Activated T-cell treated with anti-CD3 and anti-CD28 coated beads, Interleukin-2, amount 50 U/mL, for 72 hours (primary cell): ENCODE data around the gene FZD7. TPM values are rescaled to one million over a fixed set of nuclear protein-coding genes. Genes with fewer than 3 reads are reported as not detected.
A peak's percentile ranks its signal among the peaks of the same experiment; 100 is the strongest.

ENCODE experiments used
- ATAC-seq, 2 donors: fragments of 150-1000 bp; cut with Tn5 transposase; replicated peaks in 1 of 2; 2 replicates each; pipeline ENCODE4 v1.10.0; 2021; ENCODE audit warnings: moderate library complexity in 2 of 2, mild to moderate bottlenecking in 1 of 2
- DNase-seq, 2 donors: peaks; one replicate each; pipeline ENCODE4 v3.0.0; 2021 to 2022; ENCODE audit warnings: mixed read lengths in 1 of 2
- H3K27ac Mint-ChIP-seq: one replicate; pipeline ENCODE4 v1.8.0; 2022; ENCODE audit warnings: mild to moderate bottlenecking, moderate library complexity, mixed read lengths
- H3K27me3 Mint-ChIP-seq: one replicate; pipeline ENCODE4 v1.8.0; 2022; ENCODE audit warnings: low read depth, mixed read lengths
- H3K36me3 Mint-ChIP-seq, 2 donors: one replicate each; pipeline ENCODE4 v1.8.0; 2022; ENCODE audit warnings: mixed read lengths in 2 of 2, mild to moderate bottlenecking in 1 of 2; ENCODE audit not compliant: insufficient read depth in 2 of 2
- H3K4me1 Mint-ChIP-seq: one replicate; pipeline ENCODE4 v1.8.0; 2022; ENCODE audit warnings: low read depth, mixed read lengths
- H3K4me3 Mint-ChIP-seq, 2 donors: one replicate each; pipeline ENCODE4 v1.8.0; 2022; ENCODE audit warnings: mild to moderate bottlenecking in 2 of 2, mixed read lengths in 2 of 2, moderate library complexity in 2 of 2
- H3K9me3 Mint-ChIP-seq, 2 donors: one replicate each; pipeline ENCODE4 v1.8.0; 2022; ENCODE audit warnings: mixed read lengths in 2 of 2
- total RNA-seq, 2 donors: library from RNA; stranded (reverse); gene quantifications; one replicate each; pipeline ENCODE4 v1.2.3, GENCODE V29; 2022

Gene FZD7
- total RNA-seq, 2 donors from 2014 or later = 1.1 to 1.4 TPM

DNA sequence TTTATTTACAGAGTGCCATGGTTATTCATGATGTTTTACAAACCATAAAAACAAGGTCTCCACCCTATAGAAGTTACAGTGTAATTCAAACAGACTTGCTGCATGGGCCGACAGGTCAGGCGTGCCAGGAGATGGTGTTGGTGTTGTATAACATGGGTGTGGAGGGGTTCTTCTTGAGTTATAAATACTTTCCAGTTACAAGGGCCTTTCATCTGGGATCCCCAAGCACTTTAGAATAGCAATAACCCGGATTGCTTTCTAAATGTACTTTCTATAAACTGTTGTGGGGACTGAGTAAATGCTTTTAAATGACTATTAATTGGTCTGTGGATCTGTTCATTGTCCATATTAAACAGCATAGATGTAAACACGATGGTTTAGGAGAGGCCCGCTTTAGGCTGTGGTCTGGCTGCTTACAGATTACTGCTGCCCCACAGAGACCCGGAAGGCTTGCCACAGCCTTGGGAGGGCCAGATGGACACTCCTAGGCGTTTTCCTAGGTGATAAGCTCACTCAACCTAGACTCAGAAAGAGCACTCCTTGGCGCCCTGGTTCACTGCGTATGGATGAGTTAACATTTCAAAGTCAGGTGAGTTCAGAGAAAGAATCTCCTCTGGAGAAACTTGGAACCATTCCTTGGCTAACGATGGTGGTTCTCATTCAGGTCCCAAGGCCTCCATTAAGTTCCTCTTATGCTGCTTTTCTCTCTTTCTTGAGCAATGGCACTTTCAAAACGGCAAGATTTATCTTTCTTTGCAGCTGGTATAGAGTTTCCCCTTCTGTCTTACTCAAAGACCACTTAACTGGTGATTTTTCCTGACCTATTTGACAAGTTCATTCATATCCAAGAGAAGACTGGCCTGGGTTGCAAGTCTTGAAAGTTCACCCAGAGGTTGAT lies 35.8 kb downstream of the FZD7 start:
- Mint-ChIP-seq H3K9me3 (no peaks in the 10 kb centered on the region), H3K4me3 (no peak overlapping the region), H3K27ac (no peak overlapping the region), H3K4me1 (peaks cover 5% of the 10 kb centered on the region), H3K36me3 (no peaks in the 10 kb centered on the region), H3K27me3 (peaks cover 11% of the 10 kb centered on the region)
- DNase-seq (no peak), ATAC-seq (no peak)

DNA sequence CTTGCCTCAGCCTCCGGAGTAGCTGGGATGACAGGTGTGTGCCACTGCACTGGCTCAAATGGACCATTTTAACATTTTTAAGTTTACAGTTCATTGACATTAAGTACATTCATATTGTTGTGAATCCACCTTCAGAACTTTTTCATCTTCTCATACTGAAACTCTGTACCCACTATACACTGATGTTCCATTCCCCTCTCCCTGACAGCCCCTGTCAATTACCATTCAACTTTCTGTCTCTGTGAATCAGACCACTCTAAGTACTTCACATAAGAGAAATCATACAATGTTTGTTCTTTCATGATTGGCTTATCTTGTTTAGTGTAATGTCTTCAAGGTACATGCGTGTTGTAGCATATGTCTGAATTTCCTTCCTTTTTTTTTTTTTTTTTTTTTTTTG lies 37.5 kb downstream of the FZD7 start:
- no peaks in the 10 kb centered on the region for H3K4me1 Mint-ChIP-seq
- no peaks in the 10 kb centered on the region for H3K36me3 Mint-ChIP-seq
- no peak overlapping the region for H3K4me3 Mint-ChIP-seq
- H3K27ac Mint-ChIP-seq = no peak overlapping the region
- no peaks in the 10 kb centered on the region for H3K9me3 Mint-ChIP-seq
- no peaks in the 10 kb centered on the region for H3K27me3 Mint-ChIP-seq
- ATAC-seq (peak; percentile 50 to 63), DNase-seq (no peak)

DNA sequence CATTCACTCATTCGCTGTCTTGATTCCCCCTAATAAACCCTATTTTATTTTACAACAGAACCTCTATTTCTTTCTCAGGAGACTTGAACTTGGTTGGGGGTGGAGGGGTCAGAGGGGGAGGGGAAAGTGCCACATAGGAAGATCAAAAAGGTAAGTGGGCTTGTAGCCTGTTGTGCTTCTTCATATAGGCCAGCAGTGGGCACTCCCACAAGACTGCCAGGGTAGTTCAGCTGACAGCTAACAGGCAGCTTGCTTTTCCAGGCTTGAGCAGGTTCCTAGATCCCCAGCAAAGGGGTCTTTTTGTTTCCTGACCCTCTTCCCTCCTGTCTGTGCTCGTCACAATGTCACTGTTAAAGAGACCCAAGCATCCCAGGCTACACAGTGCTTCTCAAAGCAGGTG lies 38.6 kb downstream of the FZD7 start:
- H3K27me3 Mint-ChIP-seq = peaks cover 3% of the 10 kb centered on the region
- ATAC-seq = no peak
- H3K36me3 Mint-ChIP-seq = no peaks in the 10 kb centered on the region
- H3K4me3 Mint-ChIP-seq = no peak overlapping the region
- no peak for DNase-seq
- H3K27ac Mint-ChIP-seq = no peak overlapping the region
- H3K9me3 Mint-ChIP-seq = no peaks in the 10 kb centered on the region
- no peaks in the 10 kb centered on the region for H3K4me1 Mint-ChIP-seq

DNA sequence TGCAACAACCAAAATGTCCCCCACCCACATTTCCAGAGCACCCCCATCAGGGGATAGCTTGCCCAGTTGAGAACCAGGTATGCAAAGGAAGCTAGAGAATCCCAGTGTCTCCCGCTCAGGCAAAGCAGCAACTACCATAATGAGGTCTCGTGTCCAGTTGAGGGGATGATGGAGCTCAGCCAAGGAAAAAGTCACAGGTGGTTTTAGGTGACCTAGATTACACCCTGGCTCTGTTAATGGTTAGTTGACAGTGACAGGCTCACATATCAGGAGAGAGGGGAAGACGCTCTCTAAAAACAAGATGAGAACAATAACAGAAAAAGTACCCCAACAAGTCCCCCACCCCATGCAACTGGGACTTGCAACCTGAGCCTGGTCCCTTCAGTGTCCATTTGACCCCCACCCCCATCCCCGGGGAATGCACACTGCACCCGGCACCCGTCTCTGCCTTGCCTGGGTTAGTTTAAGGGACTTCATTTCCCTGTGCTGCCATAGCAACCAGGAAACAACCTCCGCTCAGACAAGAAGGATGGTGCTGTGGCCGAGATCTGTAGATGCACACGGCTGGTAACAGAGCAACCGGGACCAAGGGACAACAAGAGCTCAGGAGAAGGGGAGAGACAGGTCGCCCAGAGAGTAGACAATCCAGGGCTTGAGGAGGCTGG lies 39.2 kb downstream of the FZD7 start, which contains the start of gene KIAA2012:
TSS of gene KIAA2012 (plus strand) at position 519 of the 665 bp plus-strand sequence. CDS start 373 bp downstream, outside the sequence.
- no peaks in the 10 kb centered on the region for H3K4me1 Mint-ChIP-seq
- H3K27ac Mint-ChIP-seq = no peak within 1 kb of the TSS
- no peaks in the 10 kb centered on the region for H3K36me3 Mint-ChIP-seq
- ATAC-seq (no peak), DNase-seq (no peak)
- peaks cover 6% of the 10 kb centered on the region for H3K27me3 Mint-ChIP-seq
- H3K4me3 Mint-ChIP-seq = no peak within 1 kb of the TSS
- H3K9me3 Mint-ChIP-seq = no peaks in the 10 kb centered on the region

DNA sequence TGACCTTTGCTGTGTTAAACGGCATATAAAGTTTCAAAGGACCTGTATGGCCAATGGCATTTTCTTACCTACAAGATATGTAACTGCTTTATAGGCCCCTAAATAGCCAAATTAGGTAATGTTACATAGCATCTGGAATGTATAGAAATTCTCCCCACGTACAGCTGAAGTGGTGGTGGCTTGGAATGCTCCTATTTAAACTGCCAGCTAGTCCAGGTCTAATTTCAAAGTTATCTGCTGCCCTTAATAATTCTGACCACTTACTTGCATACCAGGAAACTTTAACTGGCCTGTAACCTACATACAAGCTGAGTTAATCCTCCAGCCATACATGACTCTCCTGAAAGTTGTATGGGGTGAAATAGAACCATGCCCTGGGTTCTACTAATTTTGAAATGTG lies 40.7 kb downstream of the FZD7 start:
- Mint-ChIP-seq H3K27me3 (peaks cover 6% of the 10 kb centered on the region), H3K9me3 (no peaks in the 10 kb centered on the region), H3K27ac (no peak overlapping the region), H3K36me3 (no peaks in the 10 kb centered on the region), H3K4me3 (no peak overlapping the region), H3K4me1 (no peaks in the 10 kb centered on the region)
- DNase-seq = no peak
- no peak for ATAC-seq

DNA sequence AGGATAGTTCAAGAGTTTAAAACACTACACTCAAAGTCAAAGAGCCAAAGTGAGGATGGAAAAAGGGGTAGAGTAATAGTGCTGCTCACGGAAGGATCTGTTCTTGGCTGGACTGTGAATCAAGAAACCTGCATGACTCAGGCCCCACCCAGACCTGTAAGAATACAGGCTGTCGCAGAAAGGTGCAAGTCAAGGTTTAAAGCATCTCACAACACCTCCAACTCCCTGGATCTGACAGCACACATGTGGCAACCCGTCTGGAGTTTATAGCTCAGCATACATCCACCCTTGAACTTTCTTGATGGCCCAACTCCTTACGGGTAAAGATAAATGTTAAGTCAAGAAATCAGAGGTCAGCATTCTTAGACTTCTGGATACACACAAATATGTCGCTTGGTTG lies 45.7 kb downstream of the FZD7 start:
- DNase-seq (no peak), ATAC-seq (no peak)
- H3K27me3 Mint-ChIP-seq = peaks cover 12% of the 10 kb centered on the region
- H3K4me3 Mint-ChIP-seq = no peak overlapping the region
- H3K27ac Mint-ChIP-seq = no peak overlapping the region
- no peaks in the 10 kb centered on the region for H3K4me1 Mint-ChIP-seq
- H3K9me3 Mint-ChIP-seq = peaks cover 0 to 3% of the 10 kb centered on the region in 2 donors
- H3K36me3 Mint-ChIP-seq = no peaks in the 10 kb centered on the region

DNA sequence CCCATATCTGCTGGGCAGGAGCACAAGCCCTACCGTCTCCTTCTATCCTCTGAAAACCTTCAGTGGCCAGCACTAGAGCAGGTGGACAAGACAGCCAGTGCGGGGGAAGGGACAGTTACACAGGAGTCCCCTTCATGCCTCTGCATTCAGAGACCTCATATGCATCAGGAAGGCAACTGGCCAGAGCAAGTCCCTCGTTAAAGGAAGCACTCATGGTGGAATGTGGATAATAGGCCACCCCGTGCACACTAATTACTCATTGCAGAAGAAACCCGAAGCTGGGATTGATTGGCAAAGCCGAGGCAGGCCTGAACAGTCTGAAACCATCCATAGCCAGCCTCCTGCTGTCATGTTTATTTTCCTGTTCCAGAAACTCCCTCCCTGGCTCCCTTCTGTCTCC lies 50.6 kb downstream of the FZD7 start:
- Mint-ChIP-seq H3K27ac (no peak overlapping the region), H3K4me3 (no peak overlapping the region), H3K27me3 (peaks cover 6% of the 10 kb centered on the region), H3K4me1 (no peaks in the 10 kb centered on the region), H3K9me3 (peaks cover 0 to 3% of the 10 kb centered on the region in 2 donors), H3K36me3 (no peaks in the 10 kb centered on the region)
- DNase-seq (no peak), ATAC-seq (no peak)

Other genes starting within 250 kb of the FZD7 start
- gene CDK15, start 227.3 kb upstream of the FZD7 start, total RNA-seq = not detected
- not detected for gene KIAA2012, start 39.4 kb downstream of the FZD7 start, total RNA-seq
- gene SUMO1, start 204.7 kb downstream of the FZD7 start, total RNA-seq = 100 to 1,000 TPM in 1 of 2 donors, 10 to 100 TPM in 1; 88.7 to 100 TPM
- gene NOP58, start 231.9 kb downstream of the FZD7 start, total RNA-seq = 100 to 1,000 TPM; 233 to 300 TPM